ENCODE data around the gene KMT5C. TPM values are rescaled to one million over a fixed set of nuclear protein-coding genes. Genes with fewer than 3 reads are reported as not detected.

Gene KMT5C
- total RNA-seq, 1 experiment from 2014 or later = 63.1 TPM

GRCh38 chr19:55360902-55361301 is 21.2 kb downstream of the KMT5C start:
- peaks cover 61% of the 10 kb centered on the region for H3K27me3 Mint-ChIP-seq (ENCODE audit: low read depth)

More at GRCh38 chr19:55360902-55361301, 21.2 kb downstream of the KMT5C start:
- H3K9me3 Mint-ChIP-seq = no peaks in the 10 kb centered on the region
- ATAC-seq (no peak), DNase-seq (ENCODE audit: low spot score) (no peak)
- CTCF ChIA-PET = no interaction called here
- H3K4me3 Mint-ChIP-seq = no peak overlapping the region
- POLR2A ChIA-PET = no interaction called here
- no peaks in the 10 kb centered on the region for H3K36me3 Mint-ChIP-seq
- no peak overlapping the region for H3K27ac Mint-ChIP-seq
- TF ChIP-seq GTF2I (CRISPR knock-in tag; conservative IDR thresholded peaks at IDR 0.05) (no peak), MAX (CRISPR knock-in tag; IDR thresholded peaks at IDR 0.05) (no peak), ZNF532 (CRISPR knock-in tag; IDR thresholded peaks at IDR 0.05; ENCODE audit: borderline replicate concordance) (no peak), JAZF1 (CRISPR knock-in tag; IDR thresholded peaks at IDR 0.05) (no peak), ZNF281 (CRISPR knock-in tag; IDR thresholded peaks at IDR 0.05) (no peak), USF1 (CRISPR knock-in tag; IDR thresholded peaks at IDR 0.05) (no peak), ATF1 (CRISPR knock-in tag; IDR thresholded peaks at IDR 0.05) (no peak), ZNF138 (CRISPR knock-in tag; conservative IDR thresholded peaks at IDR 0.05) (no peak), HMGA2 (CRISPR knock-in tag; IDR thresholded peaks at IDR 0.05) (no peak), ZNF263 (CRISPR knock-in tag; IDR thresholded peaks at IDR 0.05; ENCODE audit: low read depth) (no peak)
- H3K4me1 Mint-ChIP-seq = peaks cover 3% of the 10 kb centered on the region; the same call in 1 of the 2 replicates
